B cell (primary cell): Measurements from ENCODE around the gene EGFR. TPM values are rescaled to one million over a fixed set of nuclear protein-coding genes. Genes with fewer than 3 reads are reported as not detected.

ENCODE experiments used
- ATAC-seq: fragments of 200-7000 bp; cut with Tn5 transposase; one replicate; pipeline ENCODE4 v1.10.0; 2021; ENCODE audit warnings: low read depth, mild to moderate bottlenecking, moderate number of reproducible peaks, moderate library complexity
- CTCF ChIA-PET: fragments of 350-600 bp; sonication (Branson Sonifier 250); formaldehyde crosslinking; loops from one replicate; lab custom pipeline; 2021; ENCODE audit warnings: antibody characterized with exemption, inconsistent platforms; lab: Charles Lee
- POLR2A ChIA-PET: fragments of 350-600 bp; sonication (Branson Sonifier 250); formaldehyde crosslinking; loops from one replicate; lab custom pipeline; 2021; ENCODE audit warnings: antibody characterized with exemption; lab: Charles Lee
- DNase-seq: peaks from one replicate; pipeline ENCODE4 v3.0.0; 2013
- H2AFZ ChIP-seq: 2 replicates; pipeline ENCODE4 v1.6.1; 2012; ENCODE audit warnings: mild to moderate bottlenecking, low read depth, low read length; ENCODE audit not compliant: insufficient read depth, poor library complexity, severe bottlenecking
- H3K27ac ChIP-seq, 2 donors: 1 replicate in 1 of 2; 2 replicates in 1 of 2; pipeline ENCODE4 v1.5.1; 2012 to 2013; ENCODE audit warnings: low read length in 2 of 2, mild to moderate bottlenecking in 2 of 2, moderate library complexity in 1 of 2
- H3K27me3 ChIP-seq, 4 experiments: fragments of 200-600 bp in 1 of 4; sonication (generic) in 1 of 4; replicated peaks in 1 of 4; 1 replicate in 2 of 4; 2 replicates in 2 of 4; pipeline versions ENCODE4 v1.6.1 to v1.7.0; 2013 to 2016; ENCODE audit warnings: low read length in 3 of 4, mild to moderate bottlenecking in 2 of 4, mixed read lengths in 1 of 4, moderate library complexity in 1 of 4; ENCODE audit not compliant: insufficient read depth in 4 of 4, control insufficient read depth in 3 of 4; ENCODE audit errors: control extremely low read depth in 1 of 4
- H3K36me3 ChIP-seq, 2 experiments: replicated peaks in 1 of 2; 1 replicate in 1 of 2; 2 replicates in 1 of 2; pipeline versions ENCODE4 v1.6.1 to v1.7.1; 2013; ENCODE audit warnings: low read length in 1 of 2; ENCODE audit not compliant: insufficient read depth in 2 of 2, control insufficient read depth in 1 of 2; ENCODE audit errors: control extremely low read depth in 1 of 2, extremely low read depth in 1 of 2
- H3K4me1 ChIP-seq, 2 donors: fragments of 200-600 bp in 1 of 2; sonication (generic) in 1 of 2; 1 replicate in 1 of 2; 2 replicates in 1 of 2; pipeline versions ENCODE4 v1.5.1 to v1.6.1; 2013 to 2017; ENCODE audit warnings: low read length in 2 of 2; ENCODE audit not compliant: control insufficient read depth in 2 of 2, insufficient read depth in 2 of 2
- H3K4me2 ChIP-seq: replicated peaks from 2 replicates; pipeline ENCODE3; 2012; ENCODE audit warnings: mild to moderate bottlenecking, low read depth, low read length; ENCODE audit not compliant: poor library complexity, severe bottlenecking
- H3K4me3 ChIP-seq, 5 experiments: fragments of 200-600 bp in 1 of 5; sonication (generic) in 1 of 5; 1 replicate in 3 of 5; 2 replicates in 2 of 5; pipeline versions ENCODE4 v1.5.1 to v1.7.0; 2011 to 2016; ENCODE audit warnings: low read length in 4 of 5, mild to moderate bottlenecking in 4 of 5, low read depth in 2 of 5, control low read depth in 1 of 5, moderate library complexity in 1 of 5; ENCODE audit not compliant: insufficient read depth in 1 of 5; ENCODE audit errors: control extremely low read depth in 1 of 5, extremely low read depth in 1 of 5
- H3K79me2 ChIP-seq: fragments of 200-600 bp; sonication (generic); one replicate; pipeline ENCODE4 v1.6.0; 2016; ENCODE audit warnings: low read length; ENCODE audit not compliant: control insufficient read depth, insufficient read depth
- H3K9ac ChIP-seq: fragments of 200-600 bp; sonication (generic); 2 replicates; pipeline ENCODE4 v1.6.1; 2017; ENCODE audit warnings: mild to moderate bottlenecking, low read length, moderate library complexity
- H3K9me3 ChIP-seq, 3 donors: one replicate each; pipeline versions ENCODE4 v1.6.1 to v1.7.1; 2013; ENCODE audit warnings: low read length in 2 of 3; ENCODE audit not compliant: control insufficient read depth in 2 of 3, insufficient read depth in 1 of 3; ENCODE audit errors: control extremely low read depth in 1 of 3
- H4K20me1 ChIP-seq: 2 replicates; pipeline ENCODE4 v1.6.0; 2012; ENCODE audit warnings: mild to moderate bottlenecking, low read length; ENCODE audit not compliant: insufficient read depth, control insufficient read depth, poor library complexity, severe bottlenecking
- H3K27ac Mint-ChIP-seq: one replicate; pipeline ENCODE4 v1.8.0; 2021; ENCODE audit warnings: mixed read lengths
- H3K27me3 Mint-ChIP-seq: one replicate; pipeline ENCODE4 v1.8.0; 2021; ENCODE audit warnings: mixed read lengths
- H3K4me1 Mint-ChIP-seq: one replicate; pipeline ENCODE4 v1.8.0; 2021; ENCODE audit warnings: mixed read lengths
- H3K4me3 Mint-ChIP-seq: one replicate; pipeline ENCODE4 v1.8.0; 2021; ENCODE audit warnings: mixed read lengths
- H3K9me3 Mint-ChIP-seq: one replicate; pipeline ENCODE4 v1.8.0; 2022; ENCODE audit warnings: mixed read lengths; ENCODE audit not compliant: insufficient read depth
- CTCF ChIP-seq: fragments of 200-600 bp; IDR thresholded peaks from one replicate; pipeline ENCODE4 v1.8.0; 2022; ENCODE audit warnings: antibody characterized with exemption, mild to moderate bottlenecking
- EZH2 ChIP-seq: IDR thresholded peaks from 2 replicates; pipeline ENCODE4 v1.6.1; 2012; ENCODE audit warnings: borderline replicate concordance, low read depth, mild to moderate bottlenecking, moderate library complexity, low read length; ENCODE audit not compliant: insufficient read depth, poor library complexity, severe bottlenecking
- WGBS: methylation state at CpG from one replicate; pipeline ENCODE4 v1.1.5; 2013; ENCODE audit warnings: missing lambda C conversion rate; ENCODE audit not compliant: insufficient coverage; 5-methylcytosine and 5-hydroxymethylcytosine counted together
- intact Hi-C: fragments of 100-400 bp; cut with micrococcal nuclease; formaldehyde crosslinking; loops from one replicate; pipeline ENCODE4 v1.10.0; 2022
- polyA plus RNA-seq: library from polyadenylated mRNA; depleted of rRNA; stranded (reverse); fragments of >200 nt; gene quantifications from 2 replicates; pipeline ENCODE4 v1.2.3, GENCODE V29; 2012
- total RNA-seq, 2 donors: library from RNA; stranded (reverse); fragments of 120-200 nt in 1 of 2; gene quantifications; 1 replicate in 1 of 2; 2 replicates in 1 of 2; pipeline versions ENCODE4 v1.2.3 to v1.2.4, GENCODE V29; 2013 to 2022

The EGFR gene
- total and polyA plus RNA-seq, 2 donors (not counting 1 experiment from before 2014, with no cell fraction given), result not detected

DNA sequence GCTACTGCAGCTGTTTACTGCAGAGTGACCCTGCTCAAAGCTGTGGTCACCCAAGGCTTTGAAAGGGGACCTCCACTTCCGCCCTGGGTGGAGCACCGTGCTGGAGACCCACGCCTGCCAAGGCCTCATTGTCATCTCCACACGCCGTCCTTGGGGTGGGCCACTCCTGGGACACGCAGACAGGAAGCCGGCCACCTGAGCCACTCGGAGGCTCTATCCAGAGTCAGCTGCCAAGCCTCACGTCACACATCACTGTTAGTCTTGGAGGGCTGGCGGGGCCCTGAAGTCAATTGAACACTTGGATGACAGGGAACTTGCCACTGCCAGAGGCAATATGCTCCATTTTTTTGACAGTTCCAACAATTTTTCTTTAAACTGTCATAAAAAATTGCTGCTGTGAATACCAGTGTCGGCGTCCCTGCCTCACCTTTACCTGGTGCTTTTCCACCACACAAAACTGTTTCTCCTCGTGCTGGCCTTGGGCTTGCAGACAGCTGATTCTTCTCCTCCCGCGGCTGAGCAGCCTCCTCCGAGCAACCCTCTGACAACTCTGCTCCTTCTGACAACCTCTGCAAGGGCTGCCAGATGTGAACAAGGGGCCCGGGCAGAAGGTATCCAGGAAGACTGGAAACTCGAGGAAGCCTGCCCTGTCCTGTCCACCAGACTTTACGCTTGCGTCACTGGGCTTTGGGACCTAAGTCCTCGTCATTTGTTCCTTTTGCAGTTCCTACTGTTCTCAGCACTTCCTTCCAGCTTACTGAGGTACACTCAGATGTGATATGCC lies 81.9 kb downstream of the EGFR start:
- POLR2A ChIA-PET, result no interaction called here
- no peaks in the 10 kb centered on the region for H3K4me1 Mint-ChIP-seq
- Histone ChIP-seq H2AFZ (no peak overlapping the region), H3K27me3 (peaks cover 0 to 9% (median 0%) of the 10 kb centered on the region in 4 experiments), H3K79me2 (no peaks in the 10 kb centered on the region), H4K20me1 (no peaks in the 10 kb centered on the region), H3K9ac (no peak overlapping the region), H3K4me3 (no peak overlapping the region), H3K4me2 (no peak overlapping the region), H3K27ac (no peak overlapping the region), H3K4me1 (no peaks in the 10 kb centered on the region), H3K9me3 (peaks cover 0 to 3% (median 0%) of the 10 kb centered on the region in 3 donors), H3K36me3 (no peaks in the 10 kb centered on the region)
- DNase-seq (no peak), ATAC-seq (no peak)
- intact Hi-C loops, result no loop called here
- H3K27ac Mint-ChIP-seq, result no peak overlapping the region
- TF ChIP-seq EZH2 (no peak), CTCF (no peak)
- WGBS, result 78% methylated on average over 21 of the region's 21 CpGs
- CTCF ChIA-PET, result no interaction called here
- H3K27me3 Mint-ChIP-seq, result peaks cover 30% of the 10 kb centered on the region
- H3K9me3 Mint-ChIP-seq, result no peaks in the 10 kb centered on the region
- H3K4me3 Mint-ChIP-seq, result no peak overlapping the region

- Histone ChIP-seq H3K27me3 (peaks cover 0 to 9% (median 0%) of the 10 kb centered on the region in 4 experiments), H3K4me1 (no peaks in the 10 kb centered on the region), H3K27ac (no peak overlapping the region), H3K79me2 (no peaks in the 10 kb centered on the region), H3K36me3 (no peaks in the 10 kb centered on the region), H3K4me2 (no peak overlapping the region), H3K9ac (no peak overlapping the region), H3K9me3 (peaks cover 0 to 3% (median 0%) of the 10 kb centered on the region in 3 donors), H2AFZ (no peak overlapping the region), H3K4me3 (no peak overlapping the region), H4K20me1 (no peaks in the 10 kb centered on the region)
- Mint-ChIP-seq H3K9me3 (no peaks in the 10 kb centered on the region), H3K27ac (no peak overlapping the region), H3K27me3 (peaks cover 28% of the 10 kb centered on the region), H3K4me1 (no peaks in the 10 kb centered on the region), H3K4me3 (no peak overlapping the region)
- CTCF ChIA-PET, result no interaction called here
- intact Hi-C loops, result no loop called here
- DNase-seq, result no peak
- 82% methylated on average over 6 of the region's 9 CpGs for WGBS
- ATAC-seq, result no peak
- TF ChIP-seq EZH2, result no peak
- no peak for TF ChIP-seq CTCF
- POLR2A ChIA-PET, result no interaction called here
Observed at GRCh38 chr7:55101359-55101758, 82.5 kb downstream of the EGFR start.
